T-helper 1 cell treated with Interleukin-12 subunit alpha and Interleukin-12 subunit beta and Interleukin-4 antibody, amounts not matched to agents 30 μg/mL and 1 μg/mL, for 36 hours (primary cell): ENCODE data around the gene ZNF648.
A peak's percentile ranks its signal among the peaks of the same experiment; 100 is the strongest.
"Not testable (repeated sequence)": the region's sequence is repeated elsewhere in the genome, so short reads cannot be mapped to it uniquely, and the experiment has no call there.

Experiments
- H3K27ac Mint-ChIP-seq: one replicate; pipeline ENCODE4 v1.8.0; 2021; ENCODE audit warnings: mild to moderate bottlenecking, mixed read lengths
- H3K27me3 Mint-ChIP-seq: one replicate; pipeline ENCODE4 v1.8.0; 2021; ENCODE audit warnings: low read depth, mixed read lengths
- H3K36me3 Mint-ChIP-seq: one replicate; pipeline ENCODE4 v1.8.0; 2021; ENCODE audit warnings: low read depth, mixed read lengths
- H3K4me1 Mint-ChIP-seq: one replicate; pipeline ENCODE4 v1.8.0; 2021; ENCODE audit warnings: low read depth, mixed read lengths
- H3K4me3 Mint-ChIP-seq: one replicate; pipeline ENCODE4 v1.8.0; 2021; ENCODE audit warnings: mild to moderate bottlenecking, moderate library complexity, mixed read lengths
- H3K9me3 Mint-ChIP-seq: one replicate; pipeline ENCODE4 v1.8.0; 2021; ENCODE audit warnings: mixed read lengths

ZNF648 gene

GRCh38 chr1:182029002-182029378, 32.5 kb downstream of the ZNF648 start:
- peaks cover 8% of the 10 kb centered on the region for H3K27me3 Mint-ChIP-seq
- peaks cover 11% of the 10 kb centered on the region for H3K4me1 Mint-ChIP-seq
- no peaks in the 10 kb centered on the region for H3K9me3 Mint-ChIP-seq
- peak overlapping the region; percentile 94 for H3K4me3 Mint-ChIP-seq
- H3K36me3 Mint-ChIP-seq, result peaks cover 4% of the 10 kb centered on the region
- H3K27ac Mint-ChIP-seq, result peak overlapping the region; percentile 94

- Mint-ChIP-seq H3K27ac (no peak overlapping the region), H3K9me3 (peaks cover 4% of the 10 kb centered on the region), H3K4me3 (no peak overlapping the region), H3K4me1 (no peaks in the 10 kb centered on the region), H3K27me3 (peaks cover 23% of the 10 kb centered on the region), H3K36me3 (no peaks in the 10 kb centered on the region)
Observed at GRCh38 chr1:182015360-182015759, 46.2 kb downstream of the ZNF648 start.

- Mint-ChIP-seq H3K9me3 (peaks cover 22% of the 10 kb centered on the region), H3K27me3 (peaks cover 11% of the 10 kb centered on the region)
- H3K27ac Mint-ChIP-seq, H3K4me3 Mint-ChIP-seq, H3K36me3 Mint-ChIP-seq, H3K4me1 Mint-ChIP-seq: not testable (repeated sequence)
Observed at GRCh38 chr1:182010800-182011370, 50.6 kb downstream of the ZNF648 start.

GRCh38 chr1:182005398-182005797, 56.1 kb downstream of the ZNF648 start:
- H3K9me3 Mint-ChIP-seq, result peaks cover 22% of the 10 kb centered on the region
- not testable (repeated sequence) for H3K4me1 Mint-ChIP-seq, H3K27ac Mint-ChIP-seq, H3K27me3 Mint-ChIP-seq, H3K4me3 Mint-ChIP-seq, H3K36me3 Mint-ChIP-seq

- Mint-ChIP-seq H3K36me3 (peaks cover 1% of the 10 kb centered on the region), H3K9me3 (peaks cover 16% of the 10 kb centered on the region), H3K4me3 (no peak overlapping the region), H3K27ac (no peak overlapping the region), H3K27me3 (peaks cover 8% of the 10 kb centered on the region), H3K4me1 (no peaks in the 10 kb centered on the region)
Observed at GRCh38 chr1:182004601-182005000, 56.9 kb downstream of the ZNF648 start.
